Measurements from ENCODE around the gene LNX1.

LNX1 gene

GRCh38 chr4:53441564-53441963 is 149.7 kb downstream of the LNX1 start:
- DNase-seq (ENCODE audit: low spot score), result no peak
- in situ Hi-C loops (cut with MboI; ENCODE audit: low sequenced_read_pairs, unreplicated experiment), result no loop called here
- TF ChIP-seq, protein P1, sequence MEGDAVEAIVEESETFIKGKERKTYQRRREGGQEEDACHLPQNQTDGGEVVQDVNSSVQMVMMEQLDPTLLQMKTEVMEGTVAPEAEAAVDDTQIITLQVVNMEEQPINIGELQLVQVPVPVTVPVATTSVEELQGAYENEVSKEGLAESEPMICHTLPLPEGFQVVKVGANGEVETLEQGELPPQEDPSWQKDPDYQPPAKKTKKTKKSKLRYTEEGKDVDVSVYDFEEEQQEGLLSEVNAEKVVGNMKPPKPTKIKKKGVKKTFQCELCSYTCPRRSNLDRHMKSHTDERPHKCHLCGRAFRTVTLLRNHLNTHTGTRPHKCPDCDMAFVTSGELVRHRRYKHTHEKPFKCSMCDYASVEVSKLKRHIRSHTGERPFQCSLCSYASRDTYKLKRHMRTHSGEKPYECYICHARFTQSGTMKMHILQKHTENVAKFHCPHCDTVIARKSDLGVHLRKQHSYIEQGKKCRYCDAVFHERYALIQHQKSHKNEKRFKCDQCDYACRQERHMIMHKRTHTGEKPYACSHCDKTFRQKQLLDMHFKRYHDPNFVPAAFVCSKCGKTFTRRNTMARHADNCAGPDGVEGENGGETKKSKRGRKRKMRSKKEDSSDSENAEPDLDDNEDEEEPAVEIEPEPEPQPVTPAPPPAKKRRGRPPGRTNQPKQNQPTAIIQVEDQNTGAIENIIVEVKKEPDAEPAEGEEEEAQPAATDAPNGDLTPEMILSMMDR (IDR thresholded peaks at IDR 0.05; ENCODE audit: borderline replicate concordance, control extremely low read depth, extremely low read depth, insufficient read depth, missing control alignments), result no peak

DNA sequence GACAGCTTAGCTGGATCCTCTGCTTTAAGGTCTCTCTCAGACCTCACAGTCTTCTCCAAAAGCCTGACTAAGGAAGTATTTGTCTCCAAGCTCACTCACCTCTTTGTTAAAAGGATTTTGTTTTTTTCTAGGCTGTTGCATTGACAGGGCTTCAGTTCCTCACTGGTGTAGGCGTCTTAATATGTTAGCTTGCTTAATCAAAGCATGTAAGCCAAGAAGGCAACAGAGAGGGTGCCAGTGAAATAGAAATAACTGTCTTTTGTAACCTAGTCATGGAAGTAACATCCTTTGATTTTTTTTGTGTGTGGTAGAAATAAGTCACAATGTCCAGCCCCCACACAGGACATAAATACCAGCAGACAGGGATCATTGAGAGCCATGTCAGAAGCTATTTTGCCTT is 155.0 kb downstream of the LNX1 start:
- TF ChIP-seq, protein P1 (IDR thresholded peaks at IDR 0.05; ENCODE audit: borderline replicate concordance, control extremely low read depth, extremely low read depth, insufficient read depth, missing control alignments), result no peak
- no peak for DNase-seq (ENCODE audit: low spot score)
- in situ Hi-C loops (cut with MboI; ENCODE audit: low sequenced_read_pairs, unreplicated experiment), result no loop called here

DNA sequence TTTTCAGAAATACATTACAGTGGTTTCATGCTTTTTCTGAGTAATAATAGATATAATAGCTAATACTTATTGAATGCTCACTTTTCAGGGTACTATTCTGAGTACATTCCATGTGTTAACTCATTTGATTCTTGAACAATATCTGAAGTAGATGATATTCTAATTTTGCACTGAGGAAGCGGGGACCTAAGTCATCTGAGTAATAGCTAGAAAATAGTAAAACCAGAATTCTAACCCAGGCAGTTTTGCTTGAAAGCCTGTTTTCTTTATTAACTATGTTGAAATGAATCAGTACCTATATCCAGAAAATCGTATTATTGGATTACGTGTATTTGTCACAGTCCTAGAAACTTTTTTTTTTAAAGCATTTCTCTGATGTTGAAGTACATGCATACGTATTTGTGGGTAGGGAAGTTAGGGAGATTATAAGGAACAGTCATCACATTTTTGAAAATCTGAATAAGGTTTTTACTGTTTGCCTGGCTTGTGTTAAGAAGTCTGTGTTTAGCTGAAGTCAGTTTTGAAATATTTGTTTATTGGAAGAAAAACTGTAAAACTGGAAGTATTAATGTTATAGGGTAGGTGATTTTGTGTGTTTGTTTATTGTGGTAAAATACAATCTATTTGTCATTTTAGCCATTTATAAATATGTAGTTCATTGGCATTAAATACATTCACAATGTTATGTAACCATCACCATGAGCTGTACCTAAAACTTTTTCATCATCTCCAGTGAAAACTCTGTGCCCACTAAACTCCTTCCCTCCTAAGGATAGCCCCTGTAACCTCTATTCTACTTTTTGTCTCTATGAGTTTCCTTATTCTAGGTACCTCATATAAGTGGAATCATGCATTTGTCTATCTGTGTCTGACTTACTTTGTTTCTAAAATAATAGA is 158.5 kb downstream of the LNX1 start:
- no peak for DNase-seq (ENCODE audit: low spot score)
- in situ Hi-C loops (cut with MboI; ENCODE audit: low sequenced_read_pairs, unreplicated experiment), result no loop called here
- TF ChIP-seq, protein P1 (IDR thresholded peaks at IDR 0.05; ENCODE audit: borderline replicate concordance, control extremely low read depth, extremely low read depth, insufficient read depth, missing control alignments), result no peak

DNA sequence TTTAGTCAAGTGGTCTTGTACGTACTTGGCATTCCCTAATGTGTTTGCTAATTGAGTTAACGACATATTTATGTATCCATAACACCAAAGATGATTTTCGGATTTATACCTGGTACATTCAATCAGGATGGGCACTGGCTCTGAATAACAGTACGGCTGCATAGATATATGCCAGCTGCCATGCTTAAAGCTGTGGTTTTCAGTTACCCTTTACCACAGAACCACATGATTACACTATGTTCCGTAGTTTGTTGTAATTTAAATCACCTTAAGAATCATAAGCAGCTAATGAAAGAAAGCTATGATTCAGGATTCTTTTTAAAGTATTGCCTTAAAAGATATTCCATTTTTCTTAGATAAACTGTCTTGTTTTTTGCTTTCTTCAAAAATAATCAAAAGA is 160.2 kb downstream of the LNX1 start:
- in situ Hi-C loops (cut with MboI; ENCODE audit: low sequenced_read_pairs, unreplicated experiment), result no loop called here
- TF ChIP-seq, protein P1 (IDR thresholded peaks at IDR 0.05; ENCODE audit: borderline replicate concordance, control extremely low read depth, extremely low read depth, insufficient read depth, missing control alignments), result no peak
- DNase-seq (ENCODE audit: low spot score), result no peak

- DNase-seq (ENCODE audit: low spot score), result no peak
- in situ Hi-C loops (cut with MboI; ENCODE audit: low sequenced_read_pairs, unreplicated experiment), result no loop called here
- TF ChIP-seq, protein P1 (IDR thresholded peaks at IDR 0.05; ENCODE audit: borderline replicate concordance, control extremely low read depth, extremely low read depth, insufficient read depth, missing control alignments), result no peak
Measured at GRCh38 chr4:53427366-53427765, 163.9 kb downstream of the LNX1 start.

- in situ Hi-C loops (cut with MboI; ENCODE audit: low sequenced_read_pairs, unreplicated experiment), result no loop called here
Measured at GRCh38 chr4:53424280-53424679, 167.0 kb downstream of the LNX1 start.

More at GRCh38 chr4:53424280-53424679, 167.0 kb downstream of the LNX1 start:
- no peak for DNase-seq (ENCODE audit: low spot score)
- TF ChIP-seq, protein P1 (IDR thresholded peaks at IDR 0.05; ENCODE audit: borderline replicate concordance, control extremely low read depth, extremely low read depth, insufficient read depth, missing control alignments), result no peak
